ENCODE results near the gene FCHO1.

The FCHO1 gene

GRCh38 chr19:17829855-17830566, 78.7 kb downstream of the FCHO1 start:
- no peak for DNase-seq (ENCODE audit: low read depth in 4 of 4, low spot score in 1 of 4)

GRCh38 chr19:17830567-17831418, 79.5 kb downstream of the FCHO1 start:
- DNase-seq (ENCODE audit: low read depth in 4 of 4, low spot score in 1 of 4) = peak in 3 of 4 experiments; percentile 41 to 53 (median 45)

GRCh38 chr19:17831419-17831888, 80.2 kb downstream of the FCHO1 start:
- no peak for DNase-seq (ENCODE audit: low read depth in 4 of 4, low spot score in 1 of 4)

- DNase-seq (ENCODE audit: low read depth in 4 of 4, low spot score in 1 of 4) = no peak
Measured at GRCh38 chr19:17832443-17833208, 81.3 kb downstream of the FCHO1 start.

GRCh38 chr19:17834350-17835181, 83.3 kb downstream of the FCHO1 start:
- no peak for DNase-seq (ENCODE audit: low read depth in 4 of 4, low spot score in 1 of 4)

GRCh38 chr19:17835182-17836006, 84.1 kb downstream of the FCHO1 start:
- no peak for DNase-seq (ENCODE audit: low read depth in 4 of 4, low spot score in 1 of 4)

GRCh38 chr19:17836530-17836929, 85.3 kb downstream of the FCHO1 start:
- DNase-seq (ENCODE audit: low read depth in 4 of 4, low spot score in 1 of 4) = no peak

GRCh38 chr19:17837972-17838371, 86.7 kb downstream of the FCHO1 start:
- no peak for DNase-seq (ENCODE audit: low read depth in 4 of 4, low spot score in 1 of 4)
